Suprapubic skin (tissue), 3 donors: Measurements from ENCODE around the gene APC2.

Experiments used
- EP300 ChIP-seq: sonication (generic); formaldehyde crosslinking; IDR thresholded peaks from one replicate; pipeline ENCODE4 v1.6.1; 2017; ENCODE audit warnings: antibody characterized with exemption
- POLR2A ChIP-seq, 2 donors: fragments of 450-650 bp; IDR thresholded peaks; one replicate each; pipeline ENCODE4 v1.6.1; 2017; ENCODE audit warnings: antibody characterized with exemption in 2 of 2, mild to moderate bottlenecking in 2 of 2, moderate library complexity in 2 of 2
- TF ChIP-seq, protein P1 (sequence below), 2 donors: fragments of 200-600 bp in 1 of 2; fragments of 450-650 bp in 1 of 2; sonication (generic) in 1 of 2; IDR thresholded peaks; one replicate each; pipeline ENCODE4 v1.5.1; 2016 to 2019; ENCODE audit warnings: antibody characterized with exemption in 2 of 2, mild to moderate bottlenecking in 1 of 2, moderate library complexity in 1 of 2

DNA sequence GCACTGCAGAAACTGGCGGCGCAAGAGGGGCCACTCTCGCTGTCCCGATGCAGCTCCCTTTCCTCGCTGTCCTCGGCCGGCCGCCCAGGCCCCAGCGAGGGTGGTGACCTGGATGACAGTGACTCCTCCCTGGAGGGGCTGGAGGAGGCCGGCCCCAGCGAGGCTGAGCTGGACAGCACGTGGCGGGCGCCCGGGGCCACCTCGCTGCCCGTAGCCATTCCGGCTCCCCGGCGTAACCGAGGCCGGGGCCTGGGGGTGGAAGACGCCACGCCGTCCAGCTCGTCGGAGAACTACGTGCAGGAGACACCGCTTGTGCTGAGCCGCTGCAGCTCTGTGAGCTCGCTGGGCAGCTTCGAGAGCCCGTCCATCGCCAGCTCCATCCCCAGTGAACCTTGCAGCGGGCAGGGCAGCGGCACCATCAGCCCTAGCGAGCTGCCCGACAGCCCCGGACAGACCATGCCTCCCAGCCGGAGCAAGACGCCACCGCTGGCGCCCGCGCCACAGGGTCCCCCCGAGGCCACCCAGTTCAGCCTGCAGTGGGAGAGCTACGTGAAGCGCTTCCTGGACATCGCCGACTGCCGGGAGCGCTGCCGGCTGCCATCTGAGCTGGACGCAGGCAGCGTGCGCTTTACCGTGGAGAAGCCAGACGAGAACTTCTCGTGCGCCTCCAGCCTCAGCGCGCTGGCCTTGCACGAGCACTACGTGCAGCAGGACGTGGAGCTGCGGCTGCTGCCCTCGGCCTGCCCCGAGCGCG lies 16.7 kb downstream of the APC2 start:
- TF ChIP-seq POLR2A (IDR thresholded peaks at IDR 0.05): no peak
- TF ChIP-seq, protein P1, sequence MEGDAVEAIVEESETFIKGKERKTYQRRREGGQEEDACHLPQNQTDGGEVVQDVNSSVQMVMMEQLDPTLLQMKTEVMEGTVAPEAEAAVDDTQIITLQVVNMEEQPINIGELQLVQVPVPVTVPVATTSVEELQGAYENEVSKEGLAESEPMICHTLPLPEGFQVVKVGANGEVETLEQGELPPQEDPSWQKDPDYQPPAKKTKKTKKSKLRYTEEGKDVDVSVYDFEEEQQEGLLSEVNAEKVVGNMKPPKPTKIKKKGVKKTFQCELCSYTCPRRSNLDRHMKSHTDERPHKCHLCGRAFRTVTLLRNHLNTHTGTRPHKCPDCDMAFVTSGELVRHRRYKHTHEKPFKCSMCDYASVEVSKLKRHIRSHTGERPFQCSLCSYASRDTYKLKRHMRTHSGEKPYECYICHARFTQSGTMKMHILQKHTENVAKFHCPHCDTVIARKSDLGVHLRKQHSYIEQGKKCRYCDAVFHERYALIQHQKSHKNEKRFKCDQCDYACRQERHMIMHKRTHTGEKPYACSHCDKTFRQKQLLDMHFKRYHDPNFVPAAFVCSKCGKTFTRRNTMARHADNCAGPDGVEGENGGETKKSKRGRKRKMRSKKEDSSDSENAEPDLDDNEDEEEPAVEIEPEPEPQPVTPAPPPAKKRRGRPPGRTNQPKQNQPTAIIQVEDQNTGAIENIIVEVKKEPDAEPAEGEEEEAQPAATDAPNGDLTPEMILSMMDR (IDR thresholded peaks at IDR 0.05): no peak
- TF ChIP-seq EP300: no peak
